OCI-LY1 (cell line): ENCODE data around the gene PHF10.

Experiments
- EZH2 ChIP-seq: fragments of 200-600 bp; sonication (generic), shearing (Covaris generic); IDR thresholded peaks from 2 replicates; pipeline ENCODE4 v1.8.0; 2017; ENCODE audit warnings: borderline replicate concordance, mixed run types, mild to moderate bottlenecking, antibody characterized with exemption, low read length, moderate library complexity, mixed read lengths
- TF ChIP-seq, protein P1 (sequence below): fragments of 200-600 bp; sonication (generic), shearing (Covaris generic); IDR thresholded peaks from 2 replicates; pipeline ENCODE4 v1.5.1; 2017; ENCODE audit warnings: mild to moderate bottlenecking, antibody characterized with exemption, low read length, moderate library complexity, mixed read lengths

DNA sequence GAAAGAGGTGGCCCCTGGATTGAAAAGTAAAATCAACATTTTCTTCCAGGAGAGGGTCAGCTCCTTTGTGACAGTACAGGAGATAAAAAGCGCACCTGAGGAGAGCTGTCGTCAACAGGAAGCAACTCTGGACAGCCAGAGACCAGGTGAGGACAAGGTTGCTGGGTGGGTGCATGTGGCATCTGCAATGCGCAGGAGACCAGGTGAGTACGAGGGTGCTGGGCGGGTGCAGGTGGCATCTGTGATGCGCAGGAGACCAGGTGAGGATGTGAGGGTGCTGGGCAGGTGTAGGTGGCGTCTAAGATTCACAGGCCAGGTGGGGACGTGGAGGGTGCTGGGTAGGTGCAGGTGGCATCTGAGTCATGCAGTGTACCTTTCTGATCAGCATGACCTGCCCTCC, 60.8 kb downstream of the PHF10 start:
- TF ChIP-seq, protein P1, sequence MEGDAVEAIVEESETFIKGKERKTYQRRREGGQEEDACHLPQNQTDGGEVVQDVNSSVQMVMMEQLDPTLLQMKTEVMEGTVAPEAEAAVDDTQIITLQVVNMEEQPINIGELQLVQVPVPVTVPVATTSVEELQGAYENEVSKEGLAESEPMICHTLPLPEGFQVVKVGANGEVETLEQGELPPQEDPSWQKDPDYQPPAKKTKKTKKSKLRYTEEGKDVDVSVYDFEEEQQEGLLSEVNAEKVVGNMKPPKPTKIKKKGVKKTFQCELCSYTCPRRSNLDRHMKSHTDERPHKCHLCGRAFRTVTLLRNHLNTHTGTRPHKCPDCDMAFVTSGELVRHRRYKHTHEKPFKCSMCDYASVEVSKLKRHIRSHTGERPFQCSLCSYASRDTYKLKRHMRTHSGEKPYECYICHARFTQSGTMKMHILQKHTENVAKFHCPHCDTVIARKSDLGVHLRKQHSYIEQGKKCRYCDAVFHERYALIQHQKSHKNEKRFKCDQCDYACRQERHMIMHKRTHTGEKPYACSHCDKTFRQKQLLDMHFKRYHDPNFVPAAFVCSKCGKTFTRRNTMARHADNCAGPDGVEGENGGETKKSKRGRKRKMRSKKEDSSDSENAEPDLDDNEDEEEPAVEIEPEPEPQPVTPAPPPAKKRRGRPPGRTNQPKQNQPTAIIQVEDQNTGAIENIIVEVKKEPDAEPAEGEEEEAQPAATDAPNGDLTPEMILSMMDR = no peak
- no peak for TF ChIP-seq EZH2
